HG03469 (cell line): Measurements from ENCODE around the gene ARHGEF3.

ENCODE experiments used
- ATAC-seq: cut with Tn5 transposase; IDR thresholded peaks from one replicate; pipeline ENCODE4 v1.9.1; 2021; ENCODE audit warnings: mild to moderate bottlenecking, moderate library complexity, moderate number of reproducible peaks; ENCODE audit not compliant: unreplicated experiment

ARHGEF3 gene

GRCh38 chr3:56823984-56824703 is 22.4 kb upstream of the ARHGEF3 start:
- ATAC-seq: no peak

- ATAC-seq: no peak
These were observed 21.7 kb upstream of the ARHGEF3 start for GRCh38 chr3:56823421-56823926.

DNA sequence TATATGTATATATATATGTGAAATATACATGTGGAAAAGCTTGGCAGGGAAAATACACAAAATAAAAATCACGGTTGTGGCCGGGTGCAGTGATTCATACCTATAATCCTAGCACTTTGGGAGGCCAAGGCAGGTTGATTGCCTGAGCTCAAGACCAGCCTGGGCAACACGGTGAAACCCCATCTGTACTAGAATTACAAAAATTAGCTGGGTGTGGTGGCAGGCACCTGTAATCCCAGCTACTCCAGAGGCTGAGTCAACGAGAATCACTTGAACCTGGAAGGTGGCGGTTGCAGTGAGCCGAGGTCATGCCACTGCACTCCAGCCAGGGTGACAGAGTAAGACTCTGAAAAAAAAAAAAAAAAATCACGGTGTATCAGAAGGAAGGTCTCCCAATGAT is 20.8 kb upstream of the ARHGEF3 start:
- no peak for ATAC-seq

- no peak for ATAC-seq
These were observed 17.5 kb upstream of the ARHGEF3 start for GRCh38 chr3:56819016-56819809.

DNA sequence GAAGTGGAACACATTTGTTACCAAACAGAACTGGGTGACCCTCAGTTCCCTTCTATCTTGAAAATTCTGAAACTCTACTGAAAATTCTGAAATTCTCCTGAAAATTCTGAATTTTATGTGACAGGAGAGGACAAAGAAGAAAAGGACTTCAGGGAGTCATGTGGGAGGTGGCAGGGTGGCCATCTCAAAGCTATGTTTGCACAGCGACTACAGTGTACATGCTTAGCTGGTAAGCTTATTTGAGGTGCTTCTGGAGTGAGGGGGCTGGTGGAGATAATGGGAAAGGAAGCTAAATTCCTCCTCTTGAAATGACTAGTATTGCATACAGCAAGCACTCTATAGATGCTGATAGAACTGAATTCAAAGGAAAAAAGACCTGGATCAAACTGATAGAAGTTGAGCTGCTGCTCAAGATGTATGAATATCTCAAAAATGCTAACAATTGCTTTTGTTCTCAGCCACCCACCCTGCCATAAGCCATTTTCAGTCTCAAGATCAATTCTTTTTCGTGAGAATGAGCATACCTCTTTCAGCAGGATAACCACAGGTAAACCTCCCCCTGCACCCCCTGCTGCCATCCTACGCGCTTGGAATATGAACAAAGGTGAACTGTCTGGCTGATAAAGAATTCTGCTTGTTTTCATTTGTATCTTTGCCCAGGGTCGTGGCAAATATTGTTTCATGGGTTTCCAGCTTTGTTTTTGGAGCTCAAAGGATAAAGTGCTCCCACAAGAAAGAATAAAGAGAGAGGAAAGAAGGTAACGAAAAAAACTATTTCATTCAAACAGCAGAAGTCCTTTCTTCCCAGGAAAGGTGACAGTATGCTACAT is 16.6 kb upstream of the ARHGEF3 start:
- no peak for ATAC-seq

DNA sequence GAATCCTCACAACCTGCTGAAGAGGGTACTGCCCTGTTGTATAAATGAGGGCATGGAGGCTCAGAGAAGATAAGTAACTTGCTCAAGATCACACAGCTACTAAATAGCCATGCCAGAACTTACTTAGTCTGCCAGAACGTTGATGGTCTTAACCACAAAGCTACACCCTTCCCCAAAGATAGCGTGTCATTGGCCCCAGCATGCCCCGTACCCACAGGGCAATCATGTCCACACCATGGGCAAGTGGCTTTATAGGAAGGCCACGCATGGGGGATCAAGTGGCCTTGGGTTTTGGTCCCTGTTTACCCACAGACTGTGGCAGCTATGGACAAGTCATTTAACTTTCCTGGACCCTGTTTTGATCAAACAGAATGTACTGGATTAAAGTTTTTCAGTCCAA is 15.9 kb upstream of the ARHGEF3 start:
- no peak for ATAC-seq

DNA sequence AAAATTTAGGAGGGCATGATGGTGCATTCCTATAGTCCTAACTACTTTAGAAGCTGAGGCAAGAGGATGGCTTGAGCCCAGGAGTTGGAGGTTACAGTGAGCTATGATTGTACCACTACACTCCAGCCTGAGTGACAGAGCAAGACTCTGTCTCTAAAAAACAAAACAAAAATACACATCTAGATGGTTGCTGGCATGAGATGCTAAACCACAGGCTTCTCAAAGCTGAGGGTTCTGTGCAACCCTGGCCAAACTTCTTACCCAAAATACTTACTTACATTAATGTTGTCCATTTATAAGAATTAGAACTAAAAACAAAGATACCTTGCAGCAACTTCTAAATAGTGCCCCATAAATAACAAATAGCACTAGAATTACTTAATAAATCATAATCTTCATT is 14.3 kb upstream of the ARHGEF3 start:
- no peak for ATAC-seq

- no peak for ATAC-seq
These were observed 13.8 kb upstream of the ARHGEF3 start for GRCh38 chr3:56815589-56815988.

DNA sequence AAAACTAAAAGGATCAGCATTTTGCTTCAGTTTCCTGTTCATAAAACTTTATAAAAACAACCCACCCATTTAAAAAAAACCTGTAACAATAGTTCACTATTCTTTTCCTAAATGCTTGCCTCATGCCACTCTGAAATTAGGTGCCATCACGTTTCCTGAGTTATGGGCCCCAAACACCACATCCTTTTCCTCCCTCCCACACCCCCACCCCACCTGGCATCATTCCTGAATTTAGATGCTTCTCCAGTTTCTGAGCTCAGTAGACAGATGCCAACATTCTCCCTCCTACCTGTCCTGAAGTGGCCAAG is 11.9 kb upstream of the ARHGEF3 start:
- ATAC-seq: no peak

- no peak for ATAC-seq
These were observed 11.3 kb upstream of the ARHGEF3 start for GRCh38 chr3:56812754-56813652.

GRCh38 chr3:56811546-56812202 is 9.9 kb upstream of the ARHGEF3 start:
- no peak for ATAC-seq

GRCh38 chr3:56810577-56811545 is 9.1 kb upstream of the ARHGEF3 start:
- ATAC-seq: no peak

- no peak for ATAC-seq
These were observed 4.7 kb upstream of the ARHGEF3 start for GRCh38 chr3:56806407-56806806.

DNA sequence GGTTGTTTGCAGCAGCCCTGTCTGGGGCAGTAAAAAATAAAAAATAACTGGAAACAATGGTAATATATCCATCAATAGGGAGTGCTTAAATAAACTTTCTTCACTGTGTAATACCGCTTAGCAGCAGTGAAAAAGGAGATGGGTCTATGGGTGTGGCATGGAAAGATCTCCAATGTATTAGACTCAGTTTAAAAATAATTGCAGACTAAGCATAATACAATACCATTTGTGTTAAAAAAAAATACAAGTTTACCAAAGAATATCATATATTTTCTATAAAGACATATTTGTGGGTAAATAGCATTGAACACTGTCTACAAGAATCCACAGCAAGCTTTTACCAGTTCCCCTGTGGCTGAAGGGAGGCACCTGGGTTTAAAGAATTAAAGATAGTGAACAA is 1.0 kb upstream of the ARHGEF3 start:
- no peak for ATAC-seq

DNA sequence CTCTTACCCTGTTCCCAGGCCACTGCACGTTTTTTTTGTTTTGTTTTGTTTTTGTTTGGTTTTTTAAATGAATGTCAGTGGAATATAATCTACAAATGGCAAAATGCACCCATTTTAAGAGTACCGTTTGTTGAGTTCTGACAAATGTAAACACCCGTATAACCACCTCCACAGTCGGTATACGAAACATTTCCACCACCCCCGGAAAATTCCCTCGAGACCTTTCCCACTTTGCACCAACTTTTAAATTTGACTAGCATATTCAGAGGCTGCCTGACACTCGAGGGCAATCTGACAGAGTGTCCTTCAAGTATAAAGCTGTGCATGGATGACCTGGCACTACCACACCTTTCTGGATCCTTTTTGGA is 613 bp upstream of the ARHGEF3 start:
- ATAC-seq: no peak

DNA sequence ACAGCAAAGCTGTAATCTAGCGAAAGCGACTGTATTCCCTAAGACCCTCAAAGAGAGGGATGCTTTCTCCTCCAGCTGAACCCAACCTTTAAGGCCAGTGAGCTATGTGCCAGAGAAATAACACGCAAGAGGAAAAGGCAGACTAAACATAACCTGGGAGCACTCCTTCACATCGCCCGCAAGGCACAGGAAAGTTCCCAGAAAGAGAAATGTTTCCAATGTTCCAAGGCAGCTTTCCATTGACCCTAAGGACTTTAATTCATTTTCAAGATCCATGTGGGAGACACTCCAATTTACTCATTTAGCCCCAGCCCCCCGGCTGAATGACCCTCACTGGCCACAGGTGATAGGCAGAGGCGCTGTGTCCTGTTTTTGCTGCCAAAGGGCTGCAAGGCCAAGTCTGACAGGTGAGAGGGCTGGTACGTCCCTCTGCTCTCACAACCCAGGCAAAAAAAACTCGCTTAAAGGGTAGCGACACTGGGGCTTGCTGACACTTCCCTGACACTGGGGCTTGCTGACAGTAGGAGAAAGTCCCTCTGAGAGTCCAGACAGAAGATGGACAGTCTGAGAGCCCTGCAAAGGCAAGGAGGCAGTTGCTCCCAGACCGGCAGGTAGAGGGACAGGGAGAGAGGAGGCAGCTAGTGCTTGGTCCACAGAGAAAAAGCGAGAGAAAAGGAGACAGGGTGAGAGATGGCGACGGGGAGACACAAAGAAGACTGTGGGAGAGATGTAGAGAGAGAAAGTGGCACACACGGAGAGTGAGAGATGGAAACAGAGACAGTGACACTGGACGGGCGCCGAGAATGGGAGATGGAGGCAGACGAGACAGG is 702 bp downstream of the ARHGEF3 start:
- no peak for ATAC-seq

GRCh38 chr3:56800130-56800831 is 1.5 kb downstream of the ARHGEF3 start:
- ATAC-seq: no peak
